Activated CD8-positive, alpha-beta T cell treated with anti-CD3 and anti-CD28 coated beads for 36 hours (primary cell): ENCODE results near the gene PNCK. TPM values are rescaled to one million over a fixed set of nuclear protein-coding genes. Genes with fewer than 3 reads are reported as not detected.

Experiments used
- ATAC-seq: fragments of 200-7000 bp; cut with Tn5 transposase; one replicate; pipeline ENCODE4 v1.10.0; 2021; ENCODE audit warnings: mild to moderate bottlenecking, moderate library complexity
- CTCF ChIA-PET: fragments of 350-600 bp; sonication (Branson Sonifier 250); formaldehyde crosslinking; loops from one replicate; lab custom pipeline; 2021; ENCODE audit warnings: antibody characterized with exemption; lab: Charles Lee
- POLR2A ChIA-PET: fragments of 350-600 bp; sonication (Branson Sonifier 250); formaldehyde crosslinking; loops from one replicate; lab custom pipeline; 2021; ENCODE audit warnings: antibody characterized with exemption; lab: Charles Lee
- DNase-seq: peaks from one replicate; pipeline ENCODE4 v3.0.0-alpha.2; 2020
- H3K27ac Mint-ChIP-seq: one replicate; pipeline ENCODE4 v1.8.0; 2021; ENCODE audit warnings: mild to moderate bottlenecking, mixed read lengths
- H3K27me3 Mint-ChIP-seq: one replicate; pipeline ENCODE4 v1.8.0; 2021; ENCODE audit warnings: mixed read lengths
- H3K36me3 Mint-ChIP-seq: one replicate; pipeline ENCODE4 v1.8.0; 2021; ENCODE audit warnings: low read depth, mixed read lengths
- H3K4me1 Mint-ChIP-seq: one replicate; pipeline ENCODE4 v1.8.0; 2021; ENCODE audit warnings: low read depth, mixed read lengths
- H3K4me3 Mint-ChIP-seq: one replicate; pipeline ENCODE4 v1.8.0; 2021; ENCODE audit warnings: mild to moderate bottlenecking, moderate library complexity, mixed read lengths
- H3K9me3 Mint-ChIP-seq: one replicate; pipeline ENCODE4 v1.8.0; 2021; ENCODE audit warnings: mixed read lengths
- intact Hi-C: fragments of 100-400 bp; cut with micrococcal nuclease; formaldehyde crosslinking; loops from one replicate; pipeline ENCODE4 v1.10.0; 2022
- total RNA-seq, 2 experiments: library from RNA; stranded (reverse); gene quantifications; one replicate each; pipeline ENCODE4 v1.2.3, GENCODE V29; 2021
- TF ChIP-seq, protein P1 (sequence below): fragments of 200-600 bp; IDR thresholded peaks from one replicate; pipeline ENCODE4 v1.8.0; 2022; ENCODE audit warnings: antibody characterized with exemption, mild to moderate bottlenecking

Gene PNCK
- total RNA-seq, 2 experiments from 2014 or later, result 0.70 to 1.1 TPM

DNA sequence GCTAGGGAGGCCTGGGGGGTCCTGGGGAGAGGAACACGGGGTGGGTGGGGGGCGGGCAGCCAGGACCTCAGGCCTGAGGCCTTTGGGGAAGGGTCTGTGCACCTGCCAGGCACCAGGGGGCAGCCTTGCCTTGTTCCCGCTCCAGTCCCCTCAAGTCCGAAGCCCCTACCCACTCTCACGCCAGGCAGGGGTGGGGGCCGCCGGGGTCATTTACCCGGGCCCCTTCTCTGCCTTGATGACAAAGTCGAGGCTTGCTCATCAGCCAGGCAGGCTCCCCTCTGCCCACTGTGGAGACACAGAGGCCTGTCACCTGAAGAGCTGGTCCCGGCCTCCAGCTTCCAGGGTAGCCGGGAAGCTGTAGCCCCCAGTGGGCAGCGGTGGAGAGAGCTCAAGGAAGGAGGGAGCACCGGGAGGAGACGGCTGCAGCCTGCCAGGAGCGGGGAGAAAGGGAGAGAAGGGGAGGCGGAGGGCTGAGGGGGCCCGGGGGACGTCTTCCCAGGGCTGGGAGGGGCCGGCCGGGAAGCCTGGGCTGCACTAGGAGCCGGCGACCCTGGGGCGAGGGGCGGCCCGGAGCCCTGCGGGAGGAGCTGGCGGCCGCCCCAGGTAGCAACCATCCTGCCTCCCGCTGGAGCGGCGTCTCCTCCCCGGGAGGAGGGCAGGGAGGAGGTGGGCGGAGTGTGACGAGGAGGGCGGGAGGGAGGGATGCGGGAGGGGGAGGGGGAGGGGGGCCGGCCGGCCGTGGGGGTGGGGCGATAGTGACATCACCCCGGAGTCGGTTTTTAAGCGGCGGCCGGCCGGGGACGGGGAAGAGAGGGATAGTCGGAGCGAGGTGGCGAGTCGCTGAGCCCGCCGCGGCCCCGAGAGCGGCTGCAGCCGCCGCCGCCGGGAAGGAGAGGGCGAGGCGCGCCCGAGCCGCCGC, 13.8 kb upstream of the PNCK start, which contains the start of gene SLC6A8:
Gene SLC6A8 (plus strand): TSS at position 806 of the 919 bp plus-strand sequence. CDS start 649 bp downstream, outside the sequence.
- ChIA-PET POLR2A (no interaction called here), CTCF (interaction anchor here (1.5 kb wide), 1 partner anchor 85 kb away, joined by 5 read pairs; no protein-coding TSS in a partner anchor)
- peak within 1 kb of the TSS; percentile 59 for H3K4me3 Mint-ChIP-seq
- TF ChIP-seq, protein P1, sequence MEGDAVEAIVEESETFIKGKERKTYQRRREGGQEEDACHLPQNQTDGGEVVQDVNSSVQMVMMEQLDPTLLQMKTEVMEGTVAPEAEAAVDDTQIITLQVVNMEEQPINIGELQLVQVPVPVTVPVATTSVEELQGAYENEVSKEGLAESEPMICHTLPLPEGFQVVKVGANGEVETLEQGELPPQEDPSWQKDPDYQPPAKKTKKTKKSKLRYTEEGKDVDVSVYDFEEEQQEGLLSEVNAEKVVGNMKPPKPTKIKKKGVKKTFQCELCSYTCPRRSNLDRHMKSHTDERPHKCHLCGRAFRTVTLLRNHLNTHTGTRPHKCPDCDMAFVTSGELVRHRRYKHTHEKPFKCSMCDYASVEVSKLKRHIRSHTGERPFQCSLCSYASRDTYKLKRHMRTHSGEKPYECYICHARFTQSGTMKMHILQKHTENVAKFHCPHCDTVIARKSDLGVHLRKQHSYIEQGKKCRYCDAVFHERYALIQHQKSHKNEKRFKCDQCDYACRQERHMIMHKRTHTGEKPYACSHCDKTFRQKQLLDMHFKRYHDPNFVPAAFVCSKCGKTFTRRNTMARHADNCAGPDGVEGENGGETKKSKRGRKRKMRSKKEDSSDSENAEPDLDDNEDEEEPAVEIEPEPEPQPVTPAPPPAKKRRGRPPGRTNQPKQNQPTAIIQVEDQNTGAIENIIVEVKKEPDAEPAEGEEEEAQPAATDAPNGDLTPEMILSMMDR, result no peak
- H3K27ac Mint-ChIP-seq, result no peak within 1 kb of the TSS
- ATAC-seq (peak; percentile 64), DNase-seq (peak; percentile 37)
- no peaks in the 10 kb centered on the region for H3K9me3 Mint-ChIP-seq
- intact Hi-C loops, result no loop called here
- H3K27me3 Mint-ChIP-seq, result peaks cover 6% of the 10 kb centered on the region
- no peaks in the 10 kb centered on the region for H3K4me1 Mint-ChIP-seq
- H3K36me3 Mint-ChIP-seq, result no peaks in the 10 kb centered on the region

DNA sequence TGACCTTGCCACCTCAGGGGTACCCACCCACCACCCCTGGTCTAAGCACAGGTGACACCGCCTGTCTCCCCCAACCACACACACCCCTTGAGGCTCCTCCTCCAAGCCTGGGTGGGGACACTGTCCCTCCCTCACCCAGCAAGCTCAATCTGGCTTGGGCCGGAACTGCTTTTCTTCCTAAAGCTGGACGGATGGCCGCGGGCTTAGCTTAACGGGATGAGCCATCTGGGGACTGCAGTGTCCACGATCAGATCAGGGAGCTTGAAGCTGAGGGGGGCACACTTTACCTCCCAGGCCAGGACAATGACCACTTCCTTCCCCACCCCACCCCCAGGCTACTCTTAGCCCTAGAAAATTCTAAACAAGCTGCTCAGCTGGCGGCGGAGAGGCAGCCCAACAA, 13.1 kb upstream of the PNCK start:
- Mint-ChIP-seq H3K27ac (no peak overlapping the region), H3K36me3 (no peaks in the 10 kb centered on the region), H3K4me1 (no peaks in the 10 kb centered on the region), H3K4me3 (no peak overlapping the region), H3K9me3 (no peaks in the 10 kb centered on the region), H3K27me3 (peaks cover 6% of the 10 kb centered on the region)
- intact Hi-C loops, result no loop called here
- TF ChIP-seq, protein P1, result no peak
- POLR2A ChIA-PET, result no interaction called here
- CTCF ChIA-PET, result interaction anchor here (0.7 to 1.5 kb wide), 2 partner anchors 22 to 84 kb away, joined by 3 to 5 read pairs; no protein-coding TSS in a partner anchor
- DNase-seq, result no peak
- ATAC-seq, result no peak

DNA sequence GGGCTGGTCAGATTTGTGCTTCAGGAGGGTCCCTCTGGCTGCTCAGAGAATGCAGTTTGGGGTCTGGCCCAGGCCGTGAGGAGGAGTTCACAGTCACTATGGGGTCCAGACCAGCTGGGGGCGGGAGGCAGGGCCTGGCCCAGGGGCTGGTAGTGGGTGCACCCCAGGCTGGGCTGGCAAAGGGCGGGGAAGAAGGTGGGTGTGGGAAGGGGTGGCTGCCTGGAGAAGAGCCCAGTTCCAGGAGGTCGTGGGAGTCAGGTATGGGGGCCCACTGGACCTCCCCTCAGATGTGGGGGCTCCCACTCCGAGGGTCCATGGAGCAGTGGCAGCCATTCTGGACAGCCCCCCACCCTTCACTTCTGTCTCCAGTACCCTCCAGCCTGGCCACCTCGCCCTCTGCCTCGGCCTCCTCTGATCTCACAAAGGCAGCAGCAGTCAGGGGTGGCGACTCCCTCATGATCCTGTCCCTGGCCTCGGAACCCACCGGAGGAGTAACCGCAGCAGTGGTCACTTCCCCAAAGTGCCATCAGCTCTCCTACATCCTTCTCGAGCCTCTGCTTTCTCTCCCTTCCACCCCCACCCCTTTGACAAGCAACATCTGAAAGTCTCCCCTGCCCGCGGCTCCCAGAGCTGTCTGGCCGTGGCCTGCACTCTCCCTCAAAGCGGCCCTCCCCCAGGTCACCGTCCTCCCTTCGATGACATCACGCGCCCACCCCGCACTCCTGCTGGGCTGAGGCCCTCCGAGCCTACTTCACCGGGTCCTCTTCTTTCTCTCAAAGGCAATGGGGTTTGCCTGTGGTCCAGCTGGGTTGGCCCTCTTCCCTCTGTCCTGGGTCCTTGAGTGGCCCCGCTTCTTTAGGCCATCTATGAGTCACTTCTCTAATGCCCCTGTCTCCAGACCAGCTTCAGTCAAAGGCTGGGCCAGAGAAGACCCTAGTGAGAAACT, 12.4 kb upstream of the PNCK start:
- no peak overlapping the region for H3K4me3 Mint-ChIP-seq
- H3K9me3 Mint-ChIP-seq, result no peaks in the 10 kb centered on the region
- ATAC-seq (no peak), DNase-seq (no peak)
- H3K27ac Mint-ChIP-seq, result no peak overlapping the region
- CTCF ChIA-PET, result interaction anchor here (0.7 to 1.5 kb wide), 3 partner anchors 22 to 83 kb away, joined by 3 to 5 read pairs (median 4); no protein-coding TSS in a partner anchor
- no peaks in the 10 kb centered on the region for H3K4me1 Mint-ChIP-seq
- intact Hi-C loops, result no loop called here
- H3K36me3 Mint-ChIP-seq, result no peaks in the 10 kb centered on the region
- H3K27me3 Mint-ChIP-seq, result peaks cover 6% of the 10 kb centered on the region
- TF ChIP-seq, protein P1, result no peak
- POLR2A ChIA-PET, result no interaction called here

DNA sequence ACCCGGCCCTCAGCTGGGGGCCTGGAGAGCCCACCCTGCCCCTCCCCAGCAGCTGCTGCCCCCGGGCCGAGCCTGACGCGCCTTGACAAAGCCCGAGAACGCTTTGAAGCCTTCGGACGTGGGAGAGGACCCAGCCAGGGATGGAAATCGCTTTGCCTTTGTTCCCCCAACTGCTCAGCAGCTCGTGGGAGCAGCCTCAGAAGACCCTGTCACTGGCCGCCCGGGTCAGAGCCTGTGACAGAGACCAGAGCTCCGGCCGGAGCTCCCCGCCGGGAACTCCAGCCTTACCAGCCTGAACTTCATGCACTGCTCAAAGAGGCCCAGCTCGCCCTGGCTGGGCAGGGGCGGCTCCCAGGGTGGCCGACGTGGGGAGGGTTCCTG, 11.5 kb upstream of the PNCK start:
- intact Hi-C loops, result no loop called here
- ChIA-PET POLR2A (no interaction called here), CTCF (interaction anchor here (1.4 to 2.1 kb wide), 2 partner anchors 17 to 23 kb away, joined by 4 to 7 read pairs; no protein-coding TSS in a partner anchor)
- Mint-ChIP-seq H3K27me3 (peaks cover 6% of the 10 kb centered on the region), H3K4me1 (no peaks in the 10 kb centered on the region), H3K27ac (no peak overlapping the region), H3K9me3 (no peaks in the 10 kb centered on the region), H3K36me3 (no peaks in the 10 kb centered on the region), H3K4me3 (no peak overlapping the region)
- TF ChIP-seq, protein P1, result no peak
- ATAC-seq (no peak), DNase-seq (no peak)
